Transverse colon (tissue), 4 donors: Measurements from ENCODE around the gene EPB42. TPM values are rescaled to one million over a fixed set of nuclear protein-coding genes. Genes with fewer than 3 reads are reported as not detected.

Experiments used
- DNase-seq: peaks from one replicate; pipeline ENCODE4 v3.0.0-alpha.2; 2019
- H3K27ac ChIP-seq, 4 donors: fragments of 200-600 bp; sonication (generic); 2 replicates each; pipeline ENCODE4 v1.5.1; 2016 to 2018; ENCODE audit warnings: inconsistent platforms in 4 of 4
- H3K27me3 ChIP-seq: fragments of 200-600 bp; sonication (generic); 2 replicates; pipeline ENCODE4 v1.5.1; 2017; ENCODE audit warnings: inconsistent platforms
- H3K36me3 ChIP-seq, 4 donors: fragments of 200-600 bp; sonication (generic); 2 replicates each; pipeline ENCODE4 v1.5.1; 2017 to 2019; ENCODE audit warnings: inconsistent platforms in 4 of 4
- H3K4me1 ChIP-seq, 4 donors: fragments of 200-600 bp; sonication (generic); 2 replicates each; pipeline ENCODE4 v1.5.1; 2017 to 2020; ENCODE audit warnings: inconsistent platforms in 4 of 4
- H3K4me3 ChIP-seq, 4 donors: fragments of 200-600 bp; sonication (generic); 1 replicate in 1 of 4; 2 replicates in 3 of 4; pipeline versions ENCODE4 v1.5.1 to v1.6.1; 2017 to 2019; ENCODE audit warnings: inconsistent platforms in 4 of 4
- H3K9me3 ChIP-seq, 2 donors: fragments of 200-600 bp; sonication (generic); 2 replicates each; pipeline ENCODE4 v1.5.1; 2017 to 2019; ENCODE audit warnings: inconsistent platforms in 2 of 2
- EP300 ChIP-seq: sonication (generic); formaldehyde crosslinking; IDR thresholded peaks from one replicate; pipeline ENCODE4 v1.6.1; 2017; ENCODE audit warnings: antibody characterized with exemption, low read depth
- POLR2A ChIP-seq: fragments of 450-650 bp; IDR thresholded peaks from one replicate; pipeline ENCODE4 v1.6.1; 2016; ENCODE audit warnings: antibody characterized with exemption, mild to moderate bottlenecking, moderate library complexity
- POLR2AphosphoS5 ChIP-seq, 3 donors: sonication (generic); formaldehyde crosslinking; IDR thresholded peaks; one replicate each; pipeline ENCODE4 v1.6.1; 2016; ENCODE audit warnings: antibody characterized with exemption in 3 of 3
- WGBS, 2 donors: methylation state at CpG; one replicate each; pipeline ENCODE4 v1.1.5; 2018; ENCODE audit warnings: low coverage in 1 of 2; 5-methylcytosine and 5-hydroxymethylcytosine counted together
- in situ Hi-C, 4 donors: fragments of 200-750 bp; cut with MboI; loops; one replicate each; pipeline versions ENCODE4 v1.15.0 to v1.15.1; 2017; ENCODE audit warnings: low sequenced_read_pairs in 3 of 4, low pct_ligation_motif_present in 1 of 4, low pct_unique_long_range_greater_than_20kb in 1 of 4
- intact Hi-C: fragments of 100-400 bp; cut with DNase I; formaldehyde crosslinking; loops from one replicate; pipeline ENCODE4 v1.15.1; 2023; ENCODE audit warnings: low total_unique reads
- total RNA-seq, 4 donors: library from RNA; depleted of rRNA; stranded (reverse); fragments of >200 nt; gene quantifications; one replicate each; pipeline ENCODE4 v1.1.0, GENCODE V29; 2016
- TF ChIP-seq, protein P1 (sequence below), 5 experiments: fragments of 200-600 bp in 3 of 5; fragments of 450-650 bp in 2 of 5; sonication (generic) in 3 of 5; IDR thresholded peaks; 1 replicate in 2 of 5; 2 replicates in 3 of 5; pipeline ENCODE4 v1.5.1; 2016 to 2017; ENCODE audit warnings: antibody characterized with exemption in 5 of 5, inconsistent platforms in 3 of 5, mild to moderate bottlenecking in 2 of 5, moderate library complexity in 1 of 5

Gene EPB42
- total RNA-seq, 4 donors from 2014 or later: not detected

DNA sequence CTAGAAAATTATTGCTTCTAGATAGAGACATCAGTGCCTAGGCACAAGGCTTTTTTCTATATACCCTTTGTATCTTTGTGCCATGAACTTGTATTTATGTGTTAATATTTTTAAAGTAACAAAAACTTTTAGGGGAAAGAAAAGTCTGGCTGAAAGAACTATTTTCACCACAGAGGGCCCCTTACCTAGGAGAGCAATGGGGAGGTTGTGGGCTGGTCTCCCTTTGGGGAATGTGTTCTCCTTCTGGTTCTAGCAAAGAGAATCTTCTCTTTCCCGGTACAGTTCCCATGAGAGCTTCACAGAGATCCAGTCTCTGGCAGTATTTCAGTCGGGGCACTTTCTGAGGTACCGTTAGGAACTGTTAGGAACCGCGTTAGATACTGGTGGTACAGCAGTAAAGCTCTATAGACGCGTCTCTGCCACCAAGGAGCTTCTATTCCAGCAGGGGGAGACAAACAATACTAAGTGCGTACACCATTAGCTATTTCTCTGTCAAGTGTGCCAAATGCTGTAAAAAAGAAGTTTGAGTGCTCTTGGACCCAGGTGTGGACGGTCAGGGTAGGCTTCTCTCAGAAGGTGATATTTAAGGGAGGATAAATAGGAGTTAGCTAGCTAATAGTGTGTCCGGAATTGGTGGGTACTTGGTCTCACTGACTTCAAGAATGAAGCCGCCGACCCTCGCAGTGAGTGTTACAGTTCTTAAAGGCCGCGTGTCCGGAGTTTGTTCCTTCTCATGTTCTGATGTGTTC, 4.6 kb upstream of the EPB42 start:
- TF ChIP-seq, protein P1, sequence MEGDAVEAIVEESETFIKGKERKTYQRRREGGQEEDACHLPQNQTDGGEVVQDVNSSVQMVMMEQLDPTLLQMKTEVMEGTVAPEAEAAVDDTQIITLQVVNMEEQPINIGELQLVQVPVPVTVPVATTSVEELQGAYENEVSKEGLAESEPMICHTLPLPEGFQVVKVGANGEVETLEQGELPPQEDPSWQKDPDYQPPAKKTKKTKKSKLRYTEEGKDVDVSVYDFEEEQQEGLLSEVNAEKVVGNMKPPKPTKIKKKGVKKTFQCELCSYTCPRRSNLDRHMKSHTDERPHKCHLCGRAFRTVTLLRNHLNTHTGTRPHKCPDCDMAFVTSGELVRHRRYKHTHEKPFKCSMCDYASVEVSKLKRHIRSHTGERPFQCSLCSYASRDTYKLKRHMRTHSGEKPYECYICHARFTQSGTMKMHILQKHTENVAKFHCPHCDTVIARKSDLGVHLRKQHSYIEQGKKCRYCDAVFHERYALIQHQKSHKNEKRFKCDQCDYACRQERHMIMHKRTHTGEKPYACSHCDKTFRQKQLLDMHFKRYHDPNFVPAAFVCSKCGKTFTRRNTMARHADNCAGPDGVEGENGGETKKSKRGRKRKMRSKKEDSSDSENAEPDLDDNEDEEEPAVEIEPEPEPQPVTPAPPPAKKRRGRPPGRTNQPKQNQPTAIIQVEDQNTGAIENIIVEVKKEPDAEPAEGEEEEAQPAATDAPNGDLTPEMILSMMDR (IDR thresholded peaks at IDR 0.05): peak; percentile 54 to 64 (median 60)
- TF ChIP-seq POLR2A: no peak
- peak; percentile 18 for DNase-seq

DNA sequence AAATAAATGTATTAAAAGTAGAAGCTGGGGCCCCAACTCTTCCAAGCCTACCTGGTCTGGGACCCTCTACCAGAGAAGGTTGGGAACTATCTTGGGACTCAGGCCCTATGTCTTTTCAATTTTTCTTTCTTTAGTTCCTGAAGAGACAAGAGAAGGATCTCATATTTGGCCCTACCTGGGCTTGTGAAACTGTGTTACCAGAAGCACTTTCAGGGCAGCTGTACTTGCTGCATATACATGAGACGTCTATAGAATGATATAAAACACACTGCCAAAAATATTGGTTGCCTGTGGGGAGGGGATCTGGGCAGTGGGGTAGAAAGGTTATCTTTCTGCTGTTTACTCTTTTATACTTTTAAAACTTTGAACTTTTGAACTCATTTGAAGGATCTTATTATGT, 604 bp upstream of the EPB42 start:
- no peaks in the 10 kb centered on the region for H3K9me3 ChIP-seq
- WGBS, 2 donors: 54% methylated on average over 1 of the region's 1 CpG; no CpG with 5 or more reads in 1 of the 2 donors
- no peak overlapping the region for H3K27ac ChIP-seq
- in situ Hi-C loops (no loop called here), intact Hi-C loops (loop anchor here (10.0 kb wide), 1 partner anchor 63 kb away; no protein-coding TSS in a partner anchor)
- no peaks in the 10 kb centered on the region for H3K4me1 ChIP-seq
- no peaks in the 10 kb centered on the region for H3K36me3 ChIP-seq
- no peaks in the 10 kb centered on the region for H3K27me3 ChIP-seq
- TF ChIP-seq POLR2AphosphoS5 (IDR thresholded peaks at IDR 0.05) (no peak), EP300 (no peak), POLR2A (no peak)
- TF ChIP-seq, protein P1 (IDR thresholded peaks at IDR 0.05): no peak
- DNase-seq: no peak
- no peak overlapping the region for H3K4me3 ChIP-seq

More for the DNA sequence above, 4.6 kb upstream of the EPB42 start:
- Histone ChIP-seq H3K36me3 (no peaks in the 10 kb centered on the region), H3K27ac (no peak overlapping the region), H3K9me3 (no peaks in the 10 kb centered on the region), H3K27me3 (no peaks in the 10 kb centered on the region), H3K4me1 (no peaks in the 10 kb centered on the region), H3K4me3 (no peak overlapping the region)
- WGBS, 2 donors: 18 to 40% methylated on average over 2 to 16 of the region's 16 CpGs
- in situ Hi-C loops (loop anchor here in 1 of 4 donors (5.0 kb wide), 1 partner anchor 52 kb away; no protein-coding TSS in a partner anchor), intact Hi-C loops (loop anchor here (10.0 kb wide), 1 partner anchor 59 kb away; no protein-coding TSS in a partner anchor)

DNA sequence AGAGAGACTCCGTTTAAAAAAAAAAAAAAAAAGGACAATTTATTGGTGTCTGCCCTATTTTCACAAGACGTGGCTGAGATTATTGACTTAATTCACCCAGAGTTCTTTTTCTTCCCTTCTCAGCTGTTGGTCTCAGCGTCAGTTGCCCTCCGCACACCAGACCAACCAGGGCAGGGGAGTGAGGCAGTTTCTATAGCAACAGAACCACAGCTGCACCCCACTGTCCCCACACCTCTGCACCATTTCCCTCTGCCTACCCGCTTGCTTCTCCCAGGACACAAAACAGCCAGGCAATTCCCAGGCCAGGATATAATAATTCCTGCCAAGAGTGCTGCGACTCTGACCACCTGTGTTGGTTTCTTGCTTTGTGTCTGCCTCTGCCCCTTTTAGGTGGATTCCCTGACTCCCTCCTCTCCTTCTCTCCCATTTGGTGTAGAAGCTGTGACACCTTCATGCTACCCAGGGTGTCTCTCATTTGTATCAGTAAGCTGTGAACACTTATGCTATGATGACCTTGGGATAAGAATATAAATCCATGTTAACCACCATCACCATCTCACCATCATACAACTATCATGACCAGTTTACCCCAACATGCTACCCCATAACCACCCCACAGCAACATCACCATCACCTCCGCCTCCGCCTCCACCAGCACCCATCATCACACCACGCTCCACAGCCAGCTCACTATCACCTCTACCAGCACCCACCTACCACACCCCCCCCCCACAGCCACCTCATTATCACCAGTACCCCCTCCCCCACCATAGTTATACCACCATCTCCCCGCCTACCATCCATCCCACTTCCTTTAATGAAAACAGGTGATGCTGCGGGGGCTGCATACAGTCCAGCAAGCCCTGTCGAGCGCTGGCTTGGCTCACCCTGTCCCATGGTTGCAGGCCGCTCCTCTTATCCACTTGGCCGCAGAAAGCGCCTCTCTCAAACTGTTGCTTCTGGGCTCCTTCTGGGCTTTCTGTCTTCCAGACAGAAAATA, 589 bp downstream of the EPB42 start:
- intact Hi-C loops (loop anchor here (10.0 kb wide), 1 partner anchor 65 kb away; no protein-coding TSS in a partner anchor), in situ Hi-C loops (no loop called here)
- 88 to 96% methylated on average over 7 to 16 of the region's 16 CpGs for WGBS, 2 donors
- Histone ChIP-seq H3K27me3 (no peaks in the 10 kb centered on the region), H3K9me3 (no peaks in the 10 kb centered on the region), H3K36me3 (no peaks in the 10 kb centered on the region), H3K27ac (no peak overlapping the region), H3K4me3 (no peak overlapping the region), H3K4me1 (no peaks in the 10 kb centered on the region)
- no peak for DNase-seq
- TF ChIP-seq POLR2AphosphoS5 (IDR thresholded peaks at IDR 0.05): no peak
- TF ChIP-seq, protein P1 (IDR thresholded peaks at IDR 0.05): no peak
